Activated naive CD4-positive, alpha-beta T cell treated with anti-CD3 and anti-CD28 coated beads, Interleukin-2, amount 10 ng/mL, durations not matched to agents 7 days and 5 days (primary cell): ENCODE measurements around the gene TSPAN8.

Experiments
- CTCF ChIA-PET: fragments of 350-600 bp; sonication (Branson Sonifier 250); formaldehyde crosslinking; loops from one replicate; lab custom pipeline; 2021; ENCODE audit warnings: antibody characterized with exemption; lab: Charles Lee
- DNase-seq: peaks from one replicate; pipeline ENCODE4 v3.0.0-alpha.2; 2020
- H3K27ac Mint-ChIP-seq: one replicate; pipeline ENCODE4 v1.8.0; 2021; ENCODE audit warnings: mild to moderate bottlenecking, moderate library complexity, mixed read lengths
- H3K27me3 Mint-ChIP-seq: one replicate; pipeline ENCODE4 v1.8.0; 2021; ENCODE audit warnings: mild to moderate bottlenecking, mixed read lengths
- H3K36me3 Mint-ChIP-seq: one replicate; pipeline ENCODE4 v1.8.0; 2021; ENCODE audit warnings: mixed read lengths
- H3K4me1 Mint-ChIP-seq: one replicate; pipeline ENCODE4 v1.8.0; 2021; ENCODE audit warnings: mixed read lengths
- H3K4me3 Mint-ChIP-seq: one replicate; pipeline ENCODE4 v1.8.0; 2021; ENCODE audit warnings: mild to moderate bottlenecking, moderate library complexity, mixed read lengths
- H3K9me3 Mint-ChIP-seq: one replicate; pipeline ENCODE4 v1.8.0; 2021; ENCODE audit warnings: mixed read lengths

Gene TSPAN8

GRCh38 chr12:71157601-71158233 is at the start of gene TSPAN8:
TSPAN8 (minus strand) TSS chr12:71157999; CDS start chr12:71157678, 321 bp downstream.
- CTCF ChIA-PET, result no interaction called here
- no peak within 1 kb of the TSS for H3K4me3 Mint-ChIP-seq
- H3K27ac Mint-ChIP-seq, result no peak within 1 kb of the TSS
- H3K9me3 Mint-ChIP-seq, result no peaks in the 10 kb centered on the region
- H3K36me3 Mint-ChIP-seq, result no peaks in the 10 kb centered on the region
- H3K27me3 Mint-ChIP-seq, result no peaks in the 10 kb centered on the region
- no peak for DNase-seq
- H3K4me1 Mint-ChIP-seq, result no peaks in the 10 kb centered on the region

GRCh38 chr12:71201136-71201679 is 43.4 kb upstream of the TSPAN8 start:
- no peak overlapping the region for H3K27ac Mint-ChIP-seq
- no peak for DNase-seq
- CTCF ChIA-PET, result no interaction called here
- H3K9me3 Mint-ChIP-seq, result no peaks in the 10 kb centered on the region
- H3K36me3 Mint-ChIP-seq, result no peaks in the 10 kb centered on the region
- H3K4me1 Mint-ChIP-seq, result no peaks in the 10 kb centered on the region
- H3K27me3 Mint-ChIP-seq, result no peaks in the 10 kb centered on the region
- no peak overlapping the region for H3K4me3 Mint-ChIP-seq

- Mint-ChIP-seq H3K9me3 (no peaks in the 10 kb centered on the region), H3K4me3 (no peak overlapping the region), H3K27ac (no peak overlapping the region), H3K36me3 (no peaks in the 10 kb centered on the region), H3K4me1 (no peaks in the 10 kb centered on the region), H3K27me3 (no peaks in the 10 kb centered on the region)
- DNase-seq, result no peak
- CTCF ChIA-PET, result no interaction called here
Measured at GRCh38 chr12:71200706-71201105, 42.9 kb upstream of the TSPAN8 start.

GRCh38 chr12:71197460-71197859 is 39.7 kb upstream of the TSPAN8 start:
- Mint-ChIP-seq H3K4me3 (no peak overlapping the region), H3K9me3 (no peaks in the 10 kb centered on the region), H3K4me1 (no peaks in the 10 kb centered on the region), H3K27ac (no peak overlapping the region), H3K36me3 (no peaks in the 10 kb centered on the region), H3K27me3 (no peaks in the 10 kb centered on the region)
- no peak for DNase-seq
- CTCF ChIA-PET, result no interaction called here

DNA sequence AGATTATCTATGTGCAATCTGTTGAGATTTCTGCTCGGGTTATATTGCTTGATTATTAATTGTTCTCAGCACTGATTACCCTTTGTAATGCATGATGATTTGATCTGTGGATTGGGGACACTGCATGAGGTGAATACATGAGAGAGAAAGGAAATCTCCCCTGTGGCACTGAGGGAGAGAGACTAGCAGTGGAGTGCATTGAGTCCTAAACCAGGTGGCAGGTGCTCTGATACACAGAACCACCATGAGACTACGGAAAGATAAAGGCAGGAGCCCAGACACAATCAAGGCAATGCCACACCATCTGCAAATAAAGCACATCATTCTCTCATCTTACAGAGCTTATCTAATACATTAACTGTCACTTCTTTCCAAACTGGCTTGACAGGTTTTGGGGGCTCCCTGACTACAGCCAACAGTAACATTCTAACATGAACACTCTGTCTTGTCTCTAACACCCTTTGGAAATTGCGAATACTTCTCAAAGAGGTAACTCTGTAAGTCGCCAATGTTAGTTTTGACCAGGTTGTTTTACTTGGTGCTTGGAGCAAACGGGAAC is 37.6 kb upstream of the TSPAN8 start:
- Mint-ChIP-seq H3K27ac (no peak overlapping the region), H3K27me3 (no peaks in the 10 kb centered on the region), H3K36me3 (no peaks in the 10 kb centered on the region), H3K9me3 (no peaks in the 10 kb centered on the region), H3K4me1 (no peaks in the 10 kb centered on the region), H3K4me3 (no peak overlapping the region)
- CTCF ChIA-PET, result no interaction called here
- DNase-seq, result no peak

DNA sequence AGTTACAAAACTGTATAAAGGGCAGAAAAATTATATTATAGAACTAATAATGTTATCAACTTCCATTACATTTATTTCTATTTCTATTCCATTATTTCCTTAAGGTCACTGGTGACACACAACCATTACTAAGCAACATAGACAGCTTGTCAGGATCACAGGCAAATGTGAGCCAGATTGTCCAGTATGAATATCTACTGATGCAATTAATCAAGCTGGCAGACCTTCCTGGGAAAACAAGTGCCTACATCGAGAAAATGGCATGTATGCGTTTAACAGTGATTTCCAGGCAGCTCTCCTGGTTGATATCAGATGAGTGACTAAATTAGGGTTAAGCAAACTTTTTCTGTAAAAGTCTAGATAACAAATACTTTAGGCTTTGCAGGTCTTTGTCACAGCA is 36.9 kb upstream of the TSPAN8 start:
- no peak for DNase-seq
- no peak overlapping the region for H3K27ac Mint-ChIP-seq
- H3K36me3 Mint-ChIP-seq, result no peaks in the 10 kb centered on the region
- H3K27me3 Mint-ChIP-seq, result no peaks in the 10 kb centered on the region
- CTCF ChIA-PET, result no interaction called here
- H3K4me1 Mint-ChIP-seq, result no peaks in the 10 kb centered on the region
- H3K9me3 Mint-ChIP-seq, result no peaks in the 10 kb centered on the region
- H3K4me3 Mint-ChIP-seq, result no peak overlapping the region

DNA sequence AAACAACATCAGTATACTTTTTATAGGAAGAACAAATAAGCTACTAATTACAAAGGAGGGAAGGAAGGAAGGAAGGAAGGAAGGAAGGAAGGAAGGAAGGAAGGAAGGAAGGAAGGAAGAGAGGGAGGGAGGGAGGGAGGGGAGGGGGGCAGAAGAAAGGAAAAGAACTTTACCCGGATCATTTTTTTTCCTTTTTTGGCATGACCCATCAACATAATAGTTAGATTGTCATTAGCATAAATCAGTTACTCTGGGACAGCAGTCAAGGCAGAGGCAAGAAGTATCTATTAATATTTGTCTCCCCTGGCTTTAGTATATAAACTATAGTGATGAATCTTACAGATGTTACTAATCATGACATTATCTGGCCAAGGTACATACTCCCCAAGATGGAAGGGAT is 35.2 kb upstream of the TSPAN8 start:
- Mint-ChIP-seq H3K27ac (no peak overlapping the region), H3K9me3 (no peaks in the 10 kb centered on the region), H3K4me3 (no peak overlapping the region), H3K4me1 (no peaks in the 10 kb centered on the region), H3K27me3 (no peaks in the 10 kb centered on the region), H3K36me3 (no peaks in the 10 kb centered on the region)
- no peak for DNase-seq
- CTCF ChIA-PET, result no interaction called here

DNA sequence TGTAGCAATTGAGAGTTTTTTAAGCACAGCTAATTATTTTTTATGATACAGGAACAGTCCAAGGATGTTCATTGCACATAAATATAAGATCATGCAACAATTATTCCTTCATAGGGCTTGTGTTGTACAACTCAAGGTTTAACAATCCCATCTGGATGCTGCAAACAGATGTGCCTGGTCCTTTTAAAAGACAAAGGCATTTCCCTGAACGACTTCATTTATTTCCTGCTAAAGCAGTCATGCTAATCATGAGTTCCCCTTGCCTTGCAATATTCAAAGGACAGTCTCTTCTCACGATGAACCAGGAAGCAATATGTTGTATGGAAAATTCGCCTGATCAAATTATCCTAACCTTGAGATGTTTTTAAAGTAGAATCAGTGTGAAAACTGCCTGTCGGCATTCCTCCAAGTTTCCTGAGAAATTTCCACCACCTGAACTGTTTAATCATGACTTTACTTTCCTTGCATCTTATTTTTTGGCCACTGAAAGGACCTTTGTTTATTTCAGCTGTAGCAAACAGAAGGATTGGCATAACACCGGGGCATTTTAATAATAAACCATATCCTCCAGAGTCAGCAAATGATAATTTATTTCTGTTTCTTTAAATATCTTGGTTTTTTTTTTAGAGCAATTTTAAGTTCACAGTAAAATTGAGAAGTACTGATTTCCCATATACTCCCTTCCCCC is 33.9 kb upstream of the TSPAN8 start:
- no peaks in the 10 kb centered on the region for H3K9me3 Mint-ChIP-seq
- no peaks in the 10 kb centered on the region for H3K36me3 Mint-ChIP-seq
- H3K4me3 Mint-ChIP-seq, result no peak overlapping the region
- CTCF ChIA-PET, result no interaction called here
- no peak for DNase-seq
- H3K27me3 Mint-ChIP-seq, result no peaks in the 10 kb centered on the region
- H3K4me1 Mint-ChIP-seq, result no peaks in the 10 kb centered on the region
- no peak overlapping the region for H3K27ac Mint-ChIP-seq

DNA sequence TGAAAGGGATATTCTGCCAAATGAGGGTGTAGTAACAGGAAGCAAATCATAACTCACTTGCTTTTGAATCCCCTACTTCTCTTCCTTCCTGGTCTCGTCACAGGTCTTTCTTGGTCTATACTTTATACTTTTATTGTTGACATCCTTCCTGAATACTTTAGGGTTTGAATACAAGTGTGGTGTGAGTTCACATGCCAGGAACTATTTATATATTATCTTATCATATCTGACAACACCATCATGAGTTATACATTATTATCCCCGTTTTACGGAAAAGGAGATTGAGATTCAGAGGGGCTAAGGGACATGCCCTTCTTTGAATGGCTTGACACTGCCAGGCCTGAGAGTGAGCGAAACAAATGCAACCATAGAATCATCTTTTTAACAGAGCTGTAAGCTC is 33.0 kb upstream of the TSPAN8 start:
- H3K4me3 Mint-ChIP-seq, result no peak overlapping the region
- CTCF ChIA-PET, result no interaction called here
- H3K36me3 Mint-ChIP-seq, result no peaks in the 10 kb centered on the region
- H3K27ac Mint-ChIP-seq, result no peak overlapping the region
- H3K27me3 Mint-ChIP-seq, result no peaks in the 10 kb centered on the region
- H3K4me1 Mint-ChIP-seq, result no peaks in the 10 kb centered on the region
- no peaks in the 10 kb centered on the region for H3K9me3 Mint-ChIP-seq
- DNase-seq, result no peak

DNA sequence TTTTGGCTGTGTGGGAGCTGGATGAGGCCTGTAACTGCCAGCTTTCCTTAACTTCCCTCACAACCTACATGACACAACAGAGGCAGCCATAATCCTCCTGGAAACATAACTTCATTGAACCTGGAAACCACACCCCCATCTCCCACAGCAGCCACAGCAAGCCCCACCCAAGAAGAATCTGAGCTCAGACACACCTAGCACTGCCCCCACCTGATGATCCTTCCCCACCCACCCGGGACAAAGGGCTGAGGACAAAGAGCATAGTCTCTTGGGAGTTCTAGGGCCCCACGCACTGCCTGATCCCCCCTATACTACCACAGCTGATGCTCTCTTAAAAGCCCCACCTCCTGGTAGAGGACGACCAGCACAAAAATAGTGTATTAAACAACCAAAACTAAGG is 29.6 kb upstream of the TSPAN8 start:
- CTCF ChIA-PET, result no interaction called here
- H3K27me3 Mint-ChIP-seq, result no peaks in the 10 kb centered on the region
- H3K9me3 Mint-ChIP-seq, result no peaks in the 10 kb centered on the region
- H3K27ac Mint-ChIP-seq, result no peak overlapping the region
- H3K4me3 Mint-ChIP-seq, result no peak overlapping the region
- DNase-seq, result no peak
- no peaks in the 10 kb centered on the region for H3K36me3 Mint-ChIP-seq
- H3K4me1 Mint-ChIP-seq, result no peaks in the 10 kb centered on the region

GRCh38 chr12:71186571-71187288 is 28.9 kb upstream of the TSPAN8 start:
- H3K4me1 Mint-ChIP-seq, result no peaks in the 10 kb centered on the region
- no peak overlapping the region for H3K4me3 Mint-ChIP-seq
- no peaks in the 10 kb centered on the region for H3K27me3 Mint-ChIP-seq
- H3K27ac Mint-ChIP-seq, result no peak overlapping the region
- DNase-seq, result no peak
- no peaks in the 10 kb centered on the region for H3K9me3 Mint-ChIP-seq
- CTCF ChIA-PET, result no interaction called here
- H3K36me3 Mint-ChIP-seq, result no peaks in the 10 kb centered on the region

- Mint-ChIP-seq H3K36me3 (no peaks in the 10 kb centered on the region), H3K27ac (no peak overlapping the region), H3K4me3 (no peak overlapping the region), H3K4me1 (no peaks in the 10 kb centered on the region), H3K27me3 (no peaks in the 10 kb centered on the region), H3K9me3 (no peaks in the 10 kb centered on the region)
- CTCF ChIA-PET, result interaction anchor here (1.3 kb wide), 1 partner anchor 563 kb away, joined by 3 read pairs; no protein-coding TSS in a partner anchor
- no peak for DNase-seq
Measured at GRCh38 chr12:71183846-71184245, 26.0 kb upstream of the TSPAN8 start.

DNA sequence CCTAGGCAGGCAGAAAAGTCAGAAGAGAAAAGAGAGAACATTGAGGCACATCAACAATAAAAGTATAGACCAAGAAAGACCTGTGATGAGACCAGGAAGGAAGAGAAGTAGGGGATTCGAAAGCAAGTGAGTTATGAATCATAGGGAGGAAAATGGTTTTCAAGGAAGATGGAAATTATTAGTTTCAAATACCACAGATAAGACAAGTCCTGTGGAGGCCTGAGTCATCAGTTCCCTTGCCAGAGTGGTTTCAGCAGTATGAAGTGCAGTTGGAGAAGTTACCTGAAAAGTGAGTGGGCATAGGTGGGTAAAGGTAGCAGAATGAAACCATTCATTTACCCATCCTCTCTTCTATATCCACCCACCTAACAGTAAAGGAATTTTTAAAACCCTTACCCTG is 25.2 kb upstream of the TSPAN8 start:
- no peak overlapping the region for H3K4me3 Mint-ChIP-seq
- DNase-seq, result no peak
- H3K27me3 Mint-ChIP-seq, result no peaks in the 10 kb centered on the region
- no peaks in the 10 kb centered on the region for H3K9me3 Mint-ChIP-seq
- no peak overlapping the region for H3K27ac Mint-ChIP-seq
- CTCF ChIA-PET, result interaction anchor here (1.3 kb wide), 1 partner anchor 564 kb away, joined by 3 read pairs; no protein-coding TSS in a partner anchor
- no peaks in the 10 kb centered on the region for H3K36me3 Mint-ChIP-seq
- no peaks in the 10 kb centered on the region for H3K4me1 Mint-ChIP-seq

- Mint-ChIP-seq H3K27me3 (no peaks in the 10 kb centered on the region), H3K4me3 (no peak overlapping the region), H3K27ac (no peak overlapping the region), H3K9me3 (no peaks in the 10 kb centered on the region), H3K36me3 (no peaks in the 10 kb centered on the region), H3K4me1 (no peaks in the 10 kb centered on the region)
- CTCF ChIA-PET, result no interaction called here
- no peak for DNase-seq
Measured at GRCh38 chr12:71178162-71178561, 20.4 kb upstream of the TSPAN8 start.
